HK-2 (cell line): ENCODE results near the gene LDHAL6B.

Experiments
- DNase-seq: peaks from one replicate; pipeline ENCODE4 v3.0.0-alpha.2; 2018; ENCODE audit not compliant: unreplicated experiment

Gene LDHAL6B

GRCh38 chr15:59177317-59177660, 29.4 kb upstream of the LDHAL6B start:
- no peak for DNase-seq

- no peak for DNase-seq
Measured at GRCh38 chr15:59178151-59178695, 28.4 kb upstream of the LDHAL6B start.

- DNase-seq = no peak
Measured at GRCh38 chr15:59179717-59180116, 26.9 kb upstream of the LDHAL6B start.

- no peak for DNase-seq
Measured at GRCh38 chr15:59180945-59181600, 25.6 kb upstream of the LDHAL6B start.

- DNase-seq = no peak
Measured at GRCh38 chr15:59185725-59186124, 20.9 kb upstream of the LDHAL6B start.

- no peak for DNase-seq
Measured at GRCh38 chr15:59186501-59186900, 20.1 kb upstream of the LDHAL6B start.

GRCh38 chr15:59189241-59189640, 17.4 kb upstream of the LDHAL6B start:
- no peak for DNase-seq

GRCh38 chr15:59190291-59190690, 16.4 kb upstream of the LDHAL6B start:
- no peak for DNase-seq

- peak; percentile 53 for DNase-seq
Measured at GRCh38 chr15:59191855-59192237, 14.8 kb upstream of the LDHAL6B start.

- no peak for DNase-seq
Measured at GRCh38 chr15:59194639-59195325, 11.9 kb upstream of the LDHAL6B start.

GRCh38 chr15:59196416-59196815, 10.2 kb upstream of the LDHAL6B start:
- no peak for DNase-seq

- no peak for DNase-seq
Measured at GRCh38 chr15:59197454-59197853, 9.2 kb upstream of the LDHAL6B start.

GRCh38 chr15:59199626-59200465, 6.8 kb upstream of the LDHAL6B start:
- DNase-seq = peak; percentile 31

GRCh38 chr15:59200560-59200959, 6.1 kb upstream of the LDHAL6B start:
- DNase-seq = no peak

- no peak for DNase-seq
Measured at GRCh38 chr15:59203008-59203407, 3.6 kb upstream of the LDHAL6B start.

GRCh38 chr15:59203657-59204056, 3.0 kb upstream of the LDHAL6B start:
- DNase-seq = no peak

GRCh38 chr15:59205839-59206622, 612 bp upstream of the LDHAL6B start:
- no peak for DNase-seq

- no peak for DNase-seq
Measured at GRCh38 chr15:59208613-59209249, 2.1 kb downstream of the LDHAL6B start.

- no peak for DNase-seq
Measured at GRCh38 chr15:59210186-59210585, 3.5 kb downstream of the LDHAL6B start.

- no peak for DNase-seq
Measured at GRCh38 chr15:59216911-59217310, 10.3 kb downstream of the LDHAL6B start.

- DNase-seq = no peak
Measured at GRCh38 chr15:59217876-59218498, 11.3 kb downstream of the LDHAL6B start.
